ENCODE measurements around the gene STK39. TPM values are rescaled to one million over a fixed set of nuclear protein-coding genes. Genes with fewer than 3 reads are reported as not detected.

Gene STK39
- total and polyA plus RNA-seq, 11 donors: 13.1 to 40.1 (median 21.5) TPM

- Histone ChIP-seq H3K9me3 (no peaks in the 10 kb centered on the region), H3K4me3 (no peak overlapping the region), H3K36me3 (no peaks in the 10 kb centered on the region), H3K4me1 (peaks cover 0 to 46% (median 11%) of the 10 kb centered on the region in 12 donors), H3K27me3 (no peaks in the 10 kb centered on the region), H3K27ac (peak overlapping the region in 1 of 12 donors; percentile 38)
- DNase-seq: no peak
- TF ChIP-seq POLR2A (IDR thresholded peaks at IDR 0.05): no peak
- TF ChIP-seq CTCF (IDR thresholded peaks at IDR 0.05): no peak
- intact Hi-C loops (cut with DNase I): no loop called here
- no peak for ATAC-seq
- 80 to 94% (median 85%) methylated on average over 7 of the region's 7 CpGs for WGBS, 4 donors
Measured at GRCh38 chr2:168171059-168171762, 76.2 kb downstream of the STK39 start.

- intact Hi-C loops (cut with DNase I): loop anchor here in 1 of 10 donors (5.0 kb wide), 1 partner anchor 73 kb away; no protein-coding TSS in a partner anchor
- no peaks in the 10 kb centered on the region for H3K27me3 ChIP-seq
Measured at GRCh38 chr2:168169097-168169745, 78.2 kb downstream of the STK39 start.

GRCh38 chr2:168167511-168168263, 79.7 kb downstream of the STK39 start:
- Histone ChIP-seq H3K4me3 (no peak overlapping the region), H3K4me1 (peaks cover 0 to 53% (median 19%) of the 10 kb centered on the region in 12 donors), H3K27ac (peak overlapping the region in 1 of 12 donors; percentile 26), H3K9me3 (no peaks in the 10 kb centered on the region), H3K27me3 (no peaks in the 10 kb centered on the region), H3K36me3 (peaks cover 0 to 22% (median 0%) of the 10 kb centered on the region in 9 donors)
- no peak for TF ChIP-seq POLR2A (IDR thresholded peaks at IDR 0.05)
- no peak for TF ChIP-seq CTCF (IDR thresholded peaks at IDR 0.05)
- intact Hi-C loops (cut with DNase I): loop anchor here in 1 of 10 donors (5.0 kb wide), 1 partner anchor 75 kb away; no protein-coding TSS in a partner anchor
- no peak for ATAC-seq
- no peak for DNase-seq
- 67 to 83% (median 75%) methylated on average over 4 of the region's 4 CpGs for WGBS, 4 donors

More at GRCh38 chr2:168169097-168169745, 78.2 kb downstream of the STK39 start:
- Histone ChIP-seq H3K4me3 (no peak overlapping the region), H3K9me3 (no peaks in the 10 kb centered on the region), H3K4me1 (peaks cover 0 to 53% (median 19%) of the 10 kb centered on the region in 12 donors), H3K27ac (no peak overlapping the region), H3K36me3 (peaks cover 0 to 7% (median 0%) of the 10 kb centered on the region in 9 donors)
- ATAC-seq (no peak), DNase-seq (no peak)
- TF ChIP-seq CTCF (IDR thresholded peaks at IDR 0.05): no peak
- TF ChIP-seq POLR2A (IDR thresholded peaks at IDR 0.05): no peak
- 67 to 90% (median 79%) methylated on average over 4 of the region's 4 CpGs for WGBS, 4 donors

Measured in heart left ventricle (tissue), 16 donors.